HG03097 (cell line): ENCODE measurements around the gene MRC2.
"Not testable (repeated sequence)": the region's sequence is repeated elsewhere in the genome, so short reads cannot be mapped to it uniquely, and the experiment has no call there.

Experiments used
- ATAC-seq: cut with Tn5 transposase; IDR thresholded peaks from one replicate; pipeline ENCODE4 v1.9.1; 2021; ENCODE audit not compliant: unreplicated experiment, low FRiP score

The MRC2 gene, protein sequence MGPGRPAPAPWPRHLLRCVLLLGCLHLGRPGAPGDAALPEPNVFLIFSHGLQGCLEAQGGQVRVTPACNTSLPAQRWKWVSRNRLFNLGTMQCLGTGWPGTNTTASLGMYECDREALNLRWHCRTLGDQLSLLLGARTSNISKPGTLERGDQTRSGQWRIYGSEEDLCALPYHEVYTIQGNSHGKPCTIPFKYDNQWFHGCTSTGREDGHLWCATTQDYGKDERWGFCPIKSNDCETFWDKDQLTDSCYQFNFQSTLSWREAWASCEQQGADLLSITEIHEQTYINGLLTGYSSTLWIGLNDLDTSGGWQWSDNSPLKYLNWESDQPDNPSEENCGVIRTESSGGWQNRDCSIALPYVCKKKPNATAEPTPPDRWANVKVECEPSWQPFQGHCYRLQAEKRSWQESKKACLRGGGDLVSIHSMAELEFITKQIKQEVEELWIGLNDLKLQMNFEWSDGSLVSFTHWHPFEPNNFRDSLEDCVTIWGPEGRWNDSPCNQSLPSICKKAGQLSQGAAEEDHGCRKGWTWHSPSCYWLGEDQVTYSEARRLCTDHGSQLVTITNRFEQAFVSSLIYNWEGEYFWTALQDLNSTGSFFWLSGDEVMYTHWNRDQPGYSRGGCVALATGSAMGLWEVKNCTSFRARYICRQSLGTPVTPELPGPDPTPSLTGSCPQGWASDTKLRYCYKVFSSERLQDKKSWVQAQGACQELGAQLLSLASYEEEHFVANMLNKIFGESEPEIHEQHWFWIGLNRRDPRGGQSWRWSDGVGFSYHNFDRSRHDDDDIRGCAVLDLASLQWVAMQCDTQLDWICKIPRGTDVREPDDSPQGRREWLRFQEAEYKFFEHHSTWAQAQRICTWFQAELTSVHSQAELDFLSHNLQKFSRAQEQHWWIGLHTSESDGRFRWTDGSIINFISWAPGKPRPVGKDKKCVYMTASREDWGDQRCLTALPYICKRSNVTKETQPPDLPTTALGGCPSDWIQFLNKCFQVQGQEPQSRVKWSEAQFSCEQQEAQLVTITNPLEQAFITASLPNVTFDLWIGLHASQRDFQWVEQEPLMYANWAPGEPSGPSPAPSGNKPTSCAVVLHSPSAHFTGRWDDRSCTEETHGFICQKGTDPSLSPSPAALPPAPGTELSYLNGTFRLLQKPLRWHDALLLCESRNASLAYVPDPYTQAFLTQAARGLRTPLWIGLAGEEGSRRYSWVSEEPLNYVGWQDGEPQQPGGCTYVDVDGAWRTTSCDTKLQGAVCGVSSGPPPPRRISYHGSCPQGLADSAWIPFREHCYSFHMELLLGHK (N-terminal part only)

DNA sequence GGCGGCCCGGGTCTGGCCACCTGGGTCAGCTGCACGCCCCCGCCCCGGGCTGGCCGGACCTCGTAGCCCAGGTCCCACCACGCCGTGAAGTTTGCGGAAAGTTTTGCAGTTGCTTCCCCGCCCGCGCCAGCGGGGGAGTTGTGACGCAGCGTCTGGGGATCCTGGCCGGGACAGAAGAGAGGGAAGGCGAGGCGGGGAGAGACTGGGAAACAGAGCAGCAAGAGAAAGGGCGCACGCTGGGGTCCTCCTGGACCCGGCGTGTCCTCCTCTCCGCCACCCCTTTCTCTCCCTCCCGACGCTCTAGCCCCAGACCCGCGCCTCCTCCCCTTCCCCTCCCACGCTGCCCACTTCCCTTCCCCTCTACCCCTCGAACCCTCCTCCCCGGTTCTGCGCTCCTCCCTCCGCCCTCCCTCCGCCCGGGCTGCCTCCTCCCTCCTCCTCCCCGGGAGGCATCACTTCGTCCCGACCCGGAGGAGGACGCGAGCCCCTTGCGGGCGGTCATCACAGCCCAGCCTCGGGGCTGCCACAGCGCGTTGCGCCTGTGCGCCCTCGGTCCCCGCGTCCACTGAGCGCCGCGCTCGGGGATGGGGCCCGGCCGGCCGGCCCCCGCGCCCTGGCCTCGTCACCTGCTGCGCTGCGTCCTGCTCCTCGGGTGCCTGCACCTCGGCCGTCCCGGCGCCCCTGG lies at the start of gene MRC2:
TSS of gene MRC2 (plus strand) at position 452 of the 685 bp plus-strand sequence. CDS start at position 585, 133 bp downstream.
- ATAC-seq, result no peak

DNA sequence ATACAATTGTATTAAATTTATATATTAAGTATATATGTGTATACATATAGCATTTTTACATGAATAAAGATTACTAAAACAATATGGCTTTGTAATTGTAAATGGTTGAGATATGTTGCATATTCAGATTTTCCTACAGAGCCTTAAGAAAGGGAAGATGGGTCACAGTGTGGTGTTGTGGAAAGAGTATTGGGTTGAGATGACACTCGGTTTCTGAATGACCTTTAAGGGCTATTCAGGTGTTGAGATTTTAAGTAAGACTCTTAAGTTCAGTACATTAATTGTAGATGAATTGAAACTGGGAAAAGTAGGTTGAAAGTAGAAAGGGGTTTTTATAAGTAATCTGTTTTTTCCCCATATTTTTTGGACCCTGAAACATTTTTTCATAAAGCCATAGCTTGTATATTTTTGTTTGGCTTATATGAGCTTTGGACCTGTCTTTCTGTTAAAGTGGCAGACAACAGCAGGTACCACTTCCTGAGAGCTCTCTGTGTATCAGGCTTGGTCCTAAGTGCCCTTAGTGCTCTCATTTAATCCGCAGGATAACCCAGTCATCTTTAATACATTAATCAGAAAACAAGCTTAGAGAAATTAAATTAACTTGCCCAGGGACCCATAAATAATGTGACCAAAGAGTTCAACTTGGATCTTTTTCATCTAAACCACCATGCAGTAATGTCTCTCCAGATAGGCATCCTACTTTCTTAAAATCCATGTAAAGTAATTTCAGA lies 48.5 kb upstream of the MRC2 start:
- no peak for ATAC-seq

- ATAC-seq, result no peak
Observed at GRCh38 chr17:62580947-62581346, 46.5 kb upstream of the MRC2 start.

DNA sequence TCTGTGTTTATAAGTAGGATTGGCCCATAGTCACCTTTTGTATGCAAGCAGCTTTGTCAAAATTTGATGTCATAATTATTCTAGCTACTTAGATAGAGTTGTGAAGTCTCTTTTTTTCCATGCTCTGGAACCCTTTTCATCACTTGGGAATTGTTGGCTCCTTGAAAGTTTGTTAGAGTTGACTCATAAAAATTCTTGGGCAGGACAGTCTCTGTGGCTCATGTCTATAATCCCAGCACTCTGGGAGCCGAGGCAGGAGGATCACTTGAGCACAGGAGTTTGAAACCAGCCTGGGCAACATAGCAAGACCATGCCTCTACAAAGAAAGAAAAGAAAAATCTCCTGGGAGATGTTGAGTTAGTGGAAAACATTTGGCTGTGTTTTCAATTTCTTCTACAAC lies 45.7 kb upstream of the MRC2 start:
- no peak for ATAC-seq

- no peak for ATAC-seq
Observed at GRCh38 chr17:62587554-62587953, 39.9 kb upstream of the MRC2 start.

- ATAC-seq, result no peak
Observed at GRCh38 chr17:62588109-62588508, 39.4 kb upstream of the MRC2 start.

- ATAC-seq, result no peak
Observed at GRCh38 chr17:62591333-62591732, 36.1 kb upstream of the MRC2 start.

DNA sequence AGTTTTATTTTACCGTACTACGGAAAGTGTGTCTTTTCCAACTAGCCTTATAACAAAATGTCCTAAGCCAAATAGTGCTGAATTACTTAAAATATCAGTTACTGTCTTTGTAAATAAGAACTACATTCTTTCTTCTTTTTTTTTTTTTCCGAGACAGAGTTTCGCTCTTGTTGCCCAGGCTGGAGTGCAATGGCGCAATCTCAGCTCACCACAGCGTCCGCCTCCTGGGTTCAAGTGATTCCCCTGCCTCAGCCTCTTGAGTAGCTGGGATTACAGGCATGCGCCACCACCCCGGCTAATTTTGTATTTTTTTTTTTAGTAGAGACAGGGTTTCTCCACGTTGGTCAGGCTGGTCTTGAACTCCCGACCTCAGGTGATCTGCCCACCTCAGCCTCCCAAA lies 35.6 kb upstream of the MRC2 start:
- not testable (repeated sequence) for ATAC-seq

DNA sequence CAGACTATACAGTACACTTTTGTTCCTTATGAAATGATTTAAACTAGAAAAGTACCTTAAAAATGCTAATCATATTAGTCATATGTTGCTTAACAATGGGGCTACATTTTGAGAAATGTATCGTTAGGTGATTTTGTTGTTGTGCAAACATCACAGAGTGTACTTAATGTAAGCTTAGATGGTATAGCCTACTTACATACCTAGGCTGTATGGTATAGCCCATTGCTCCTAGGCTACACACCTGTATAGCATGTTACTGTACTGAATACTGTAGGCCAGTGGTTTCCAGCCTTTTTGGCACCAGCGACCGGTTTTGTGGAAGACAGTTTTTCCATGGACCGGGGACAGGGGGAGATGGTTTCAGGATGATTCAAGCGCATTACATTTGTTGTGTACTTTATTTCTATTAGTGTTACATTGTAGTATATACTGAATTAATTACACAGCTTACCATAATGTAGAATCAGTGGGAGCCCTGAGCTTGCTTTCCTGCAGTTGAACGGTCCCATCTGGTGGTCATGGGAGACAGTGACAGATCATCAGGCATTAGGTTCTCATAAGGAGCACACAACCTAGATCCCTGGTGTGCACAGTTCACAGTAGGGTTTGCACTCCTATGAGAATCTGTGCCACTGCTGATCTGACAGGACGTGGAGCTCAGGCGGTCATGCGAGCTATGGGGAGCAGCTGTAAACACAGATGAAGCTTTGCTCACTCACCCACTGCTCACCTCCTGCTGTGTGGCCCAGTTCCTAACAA lies 35.0 kb upstream of the MRC2 start:
- no peak for ATAC-seq

DNA sequence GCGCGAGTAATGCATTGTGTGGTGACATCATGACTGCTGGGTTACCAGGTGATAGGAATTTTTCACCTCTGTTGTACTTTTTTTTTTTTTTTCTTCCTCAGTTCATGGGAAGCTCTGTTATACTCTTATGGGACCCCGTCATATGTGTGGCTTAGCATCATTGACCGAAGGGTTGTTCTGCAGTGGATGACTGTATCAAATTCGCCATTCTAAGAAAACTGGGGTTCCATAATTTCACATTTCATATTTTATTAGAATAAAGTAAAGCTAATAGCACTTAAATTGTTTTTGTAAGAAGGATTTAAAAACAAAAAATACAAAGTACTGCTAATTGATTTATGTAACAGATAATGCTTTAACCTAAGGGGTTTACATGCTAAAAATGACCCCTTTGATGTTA lies 32.0 kb upstream of the MRC2 start:
- no peak for ATAC-seq

DNA sequence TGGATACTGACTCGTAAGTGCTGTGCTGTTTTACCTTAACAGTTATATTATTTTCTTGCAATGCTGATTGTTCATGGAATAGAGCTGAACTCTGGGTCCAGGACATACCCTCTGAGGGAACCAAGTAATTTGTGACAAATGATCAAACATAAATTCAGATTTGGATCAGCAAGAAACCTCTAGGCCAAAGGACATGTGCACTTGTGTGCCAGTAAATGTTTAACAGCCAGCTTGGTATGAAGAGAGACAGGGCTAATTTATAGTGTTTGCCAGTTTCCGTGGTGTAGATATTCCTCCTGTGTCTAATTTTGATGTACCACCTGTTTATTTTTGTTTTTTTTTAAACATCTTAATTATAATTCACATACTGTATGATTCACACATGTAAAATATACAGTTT lies 30.8 kb upstream of the MRC2 start:
- no peak for ATAC-seq

- no peak for ATAC-seq
Observed at GRCh38 chr17:62597150-62597549, 30.3 kb upstream of the MRC2 start.

DNA sequence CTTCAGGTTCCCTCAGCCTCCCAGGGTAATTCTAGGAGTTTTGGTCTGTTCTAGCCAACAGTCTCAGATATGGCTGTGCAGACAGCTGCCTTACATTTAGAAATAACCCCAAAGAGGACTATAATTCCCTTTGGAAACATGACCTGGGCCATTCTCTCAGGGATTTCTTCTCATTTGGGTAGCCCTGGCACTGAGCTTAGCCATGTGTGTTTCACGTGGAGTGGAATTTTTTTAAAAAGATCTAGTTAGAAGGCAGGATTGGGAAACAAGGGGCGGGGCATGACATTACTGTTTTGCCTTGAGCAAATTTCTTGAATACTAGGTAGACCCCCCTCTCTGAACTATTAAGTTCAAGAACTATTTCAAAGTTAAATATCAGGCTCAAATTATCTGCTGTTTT lies 29.6 kb upstream of the MRC2 start:
- ATAC-seq, result no peak

GRCh38 chr17:62599964-62600657 lies 27.4 kb upstream of the MRC2 start:
- ATAC-seq, result no peak

- no peak for ATAC-seq
Observed at GRCh38 chr17:62600805-62601204, 26.7 kb upstream of the MRC2 start.

DNA sequence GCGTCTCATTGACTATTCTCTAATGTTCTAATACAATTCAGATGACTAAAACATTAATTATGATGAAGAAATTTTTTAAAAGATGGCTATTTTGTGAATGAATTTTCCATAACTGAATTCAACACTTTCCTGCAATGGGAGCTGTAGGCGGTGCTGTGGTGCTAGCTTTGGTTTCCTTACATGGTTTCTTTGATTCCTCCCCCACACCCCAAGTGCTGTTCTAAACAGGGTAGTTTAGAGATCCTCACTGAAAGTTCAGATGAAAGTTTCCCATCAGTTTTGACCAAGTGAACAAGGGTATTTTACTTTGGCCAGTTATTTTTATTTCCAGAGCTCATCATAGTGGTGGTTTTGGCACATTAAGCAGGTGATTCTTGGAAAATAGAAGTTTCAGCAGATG lies 26.0 kb upstream of the MRC2 start:
- no peak for ATAC-seq

GRCh38 chr17:62603783-62604182 lies 23.7 kb upstream of the MRC2 start:
- ATAC-seq, result not testable (repeated sequence)

GRCh38 chr17:62605588-62605987 lies 21.9 kb upstream of the MRC2 start:
- ATAC-seq, result no peak
